RPMI8226 (cell line): ENCODE data around the gene SIRPB2.
"Not testable (repeated sequence)": the region's sequence is repeated elsewhere in the genome, so short reads cannot be mapped to it uniquely, and the experiment has no call there.

Source experiments
- DNase-seq: peaks from one replicate; pipeline ENCODE4 v3.0.0-alpha.2; 2015

The SIRPB2 gene

DNA sequence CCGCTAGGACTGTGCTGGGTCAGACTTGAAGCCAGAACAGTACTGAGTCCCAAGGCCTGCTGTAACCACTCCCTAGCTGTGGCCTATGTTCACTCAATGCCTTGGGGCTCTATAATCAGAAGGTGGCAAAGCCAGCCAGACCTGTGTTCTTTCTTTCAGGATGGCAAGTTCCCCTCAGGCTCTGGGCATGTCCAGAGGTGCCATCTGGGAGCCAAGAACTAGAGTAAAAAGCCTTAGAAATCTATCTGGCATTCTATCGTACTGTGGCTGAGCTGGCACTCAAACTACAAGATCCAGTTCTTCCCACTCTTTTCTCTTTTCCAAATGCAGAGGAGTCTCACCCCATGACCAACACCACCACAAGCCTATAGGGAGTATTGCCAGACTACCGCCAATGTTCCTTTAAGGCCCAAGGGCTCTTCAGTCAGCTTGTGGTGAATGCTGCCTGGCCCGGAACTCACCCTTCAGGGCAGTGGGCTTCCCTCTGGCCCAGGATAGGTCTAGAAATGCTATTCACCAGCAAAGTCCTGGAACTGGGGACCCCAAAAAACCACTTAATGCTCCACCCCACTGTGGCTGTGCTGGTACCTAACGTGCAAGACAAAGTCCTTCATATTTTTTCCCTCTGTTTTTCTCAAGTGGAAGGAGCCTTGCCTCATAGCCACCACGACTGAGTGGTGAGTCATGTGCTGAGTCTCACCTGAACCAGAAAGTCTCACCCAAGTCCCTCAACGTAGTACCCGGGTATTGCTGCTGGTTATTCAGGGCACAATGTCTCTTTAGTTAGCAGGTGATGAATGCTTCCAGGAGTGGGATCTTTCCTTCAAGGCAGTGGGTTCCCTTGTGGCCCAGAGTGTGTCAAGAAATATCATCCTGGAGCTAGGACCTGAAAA lies 8.6 kb upstream of the SIRPB2 start:
- DNase-seq, result no peak

DNA sequence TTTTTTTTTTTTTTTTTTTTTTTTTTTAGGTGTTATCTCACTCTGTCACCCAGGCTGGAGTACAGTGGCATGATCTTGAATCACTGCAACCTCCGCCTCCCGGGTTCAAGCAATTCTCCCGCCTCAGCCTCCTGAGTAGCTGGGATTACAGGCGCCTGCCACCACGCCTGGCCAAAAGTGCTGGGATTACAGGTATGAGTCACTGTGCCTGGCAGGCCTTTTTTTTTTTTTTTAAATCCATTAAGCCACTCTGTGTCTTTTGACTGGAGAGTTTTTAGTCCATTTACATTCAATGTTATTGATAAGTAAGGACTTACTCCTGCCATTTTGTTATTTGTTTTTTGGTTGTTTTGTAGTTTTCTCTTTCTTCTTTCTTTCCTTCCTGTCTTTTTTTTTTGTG lies 6.2 kb upstream of the SIRPB2 start:
- DNase-seq, result not testable (repeated sequence)

DNA sequence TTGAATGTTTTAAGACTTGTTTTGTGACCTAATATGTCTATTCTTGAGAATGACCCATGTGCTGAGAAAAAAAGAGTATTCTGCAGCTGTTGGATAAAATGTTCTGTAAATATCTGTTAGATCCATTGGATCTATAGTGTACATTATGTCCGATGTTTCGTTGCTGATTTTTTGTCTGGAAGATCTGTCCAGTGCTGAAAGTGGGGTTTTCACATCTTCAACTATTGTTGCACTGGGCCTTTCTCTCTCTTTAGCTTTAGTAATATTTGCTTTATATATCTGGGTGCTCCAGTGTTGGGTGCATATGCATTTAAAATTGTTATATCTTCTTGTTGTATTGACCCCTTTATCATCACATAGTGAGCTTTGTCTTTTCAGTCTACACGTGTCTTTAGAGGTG lies 5.7 kb upstream of the SIRPB2 start:
- no peak for DNase-seq

DNA sequence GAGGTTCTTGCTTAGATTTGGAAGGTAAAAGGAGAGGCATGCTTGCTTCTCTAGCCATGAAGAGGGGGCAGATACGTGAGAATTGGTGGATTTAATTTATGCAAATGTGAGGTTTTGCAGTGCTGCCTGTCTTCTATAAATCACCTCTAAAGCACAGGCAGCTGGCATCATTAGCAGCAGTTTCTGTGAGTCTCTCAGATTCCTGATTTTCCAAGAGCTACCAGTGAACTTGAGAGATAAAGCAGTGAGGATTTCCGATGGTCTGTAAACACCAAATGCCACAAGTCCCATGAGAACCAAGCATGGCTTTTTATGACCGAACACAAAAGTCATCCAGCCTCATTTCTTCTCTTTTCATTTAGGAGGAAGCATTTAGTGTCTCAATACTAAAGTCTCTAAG lies 3.2 kb upstream of the SIRPB2 start:
- DNase-seq, result no peak

DNA sequence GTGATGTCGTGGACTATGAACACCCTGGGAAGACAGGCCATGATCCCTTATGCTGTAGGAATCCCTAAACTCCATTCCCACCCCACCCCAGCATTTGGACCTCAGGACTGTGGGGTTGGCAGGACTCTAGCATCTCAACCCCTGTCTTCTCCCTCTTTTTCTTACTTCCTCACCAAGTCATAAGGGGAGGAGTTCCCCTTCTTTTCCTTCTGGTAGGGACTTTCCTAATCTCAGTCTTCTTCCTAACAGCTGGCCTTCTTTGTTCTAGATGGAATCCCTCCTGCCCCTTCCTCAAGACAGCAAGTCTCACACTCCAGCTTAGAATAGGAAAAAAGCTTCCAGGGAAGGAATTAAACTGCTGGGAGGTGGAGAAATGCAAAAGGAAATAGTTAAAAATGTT lies 2.3 kb upstream of the SIRPB2 start:
- no peak for DNase-seq

DNA sequence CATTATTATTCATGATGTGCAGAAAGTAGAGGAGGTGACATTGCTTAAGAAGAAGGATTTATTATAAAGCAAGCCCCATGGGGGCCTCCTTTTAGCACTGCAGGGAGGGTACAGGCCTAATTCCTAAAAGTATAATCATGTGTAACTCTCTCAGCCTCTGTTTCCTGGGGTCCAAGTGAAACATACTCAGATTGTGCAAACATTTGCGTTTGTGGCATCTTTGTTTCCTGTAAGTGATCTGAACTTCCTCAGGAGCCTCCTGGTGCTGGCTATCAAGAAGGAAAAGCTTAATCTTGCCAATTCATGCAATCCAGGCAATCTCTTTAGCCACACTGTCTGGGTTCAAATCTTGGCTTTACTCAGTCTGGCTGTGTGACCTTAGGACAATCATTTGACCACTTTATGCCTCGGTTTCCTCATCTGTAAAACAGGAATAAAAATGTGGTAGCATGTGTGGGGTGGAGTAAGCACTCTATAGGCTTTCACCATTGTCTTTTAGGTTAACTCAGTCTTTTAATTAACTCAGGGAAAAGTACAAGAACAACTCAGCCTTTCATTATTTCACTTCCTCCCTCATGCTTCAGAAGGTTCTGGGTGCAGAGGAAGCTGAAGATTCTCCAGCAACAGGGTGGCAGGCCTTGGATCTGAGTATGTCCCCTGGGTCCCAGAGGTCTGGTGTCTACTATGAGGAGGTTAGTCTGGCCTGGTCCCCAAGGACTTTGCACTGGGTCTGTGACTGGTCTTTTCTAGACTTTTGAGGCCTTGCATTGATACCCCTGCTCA lies 831 bp upstream of the SIRPB2 start:
- DNase-seq, result no peak

DNA sequence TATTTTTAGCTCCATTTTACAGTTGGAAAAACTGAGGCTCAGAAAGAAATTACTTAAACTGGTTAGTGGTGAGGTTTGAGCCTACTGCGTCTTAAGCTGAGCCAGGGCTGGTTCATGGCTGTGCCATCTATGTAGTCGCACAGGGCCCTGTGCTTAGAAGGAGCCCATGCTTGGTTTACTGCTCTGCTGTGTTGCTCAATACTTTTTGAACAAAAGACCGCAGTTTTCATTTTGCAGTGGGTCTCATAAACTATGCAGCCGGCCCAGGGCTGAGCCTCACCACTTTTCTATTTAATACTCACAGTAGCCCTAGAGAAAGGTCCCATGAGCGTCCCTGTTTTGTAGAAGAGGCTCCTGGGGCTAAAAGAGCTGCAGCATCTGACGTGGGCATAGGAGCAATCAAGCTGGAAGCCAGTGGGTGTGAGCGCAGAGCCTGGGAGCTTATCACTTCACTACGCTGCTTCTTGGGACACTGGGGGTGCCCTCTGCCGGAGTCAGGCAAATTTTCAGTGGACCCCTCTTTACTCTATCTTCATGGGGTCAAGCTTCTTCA lies 501 bp downstream of the SIRPB2 start:
- DNase-seq, result no peak

DNA sequence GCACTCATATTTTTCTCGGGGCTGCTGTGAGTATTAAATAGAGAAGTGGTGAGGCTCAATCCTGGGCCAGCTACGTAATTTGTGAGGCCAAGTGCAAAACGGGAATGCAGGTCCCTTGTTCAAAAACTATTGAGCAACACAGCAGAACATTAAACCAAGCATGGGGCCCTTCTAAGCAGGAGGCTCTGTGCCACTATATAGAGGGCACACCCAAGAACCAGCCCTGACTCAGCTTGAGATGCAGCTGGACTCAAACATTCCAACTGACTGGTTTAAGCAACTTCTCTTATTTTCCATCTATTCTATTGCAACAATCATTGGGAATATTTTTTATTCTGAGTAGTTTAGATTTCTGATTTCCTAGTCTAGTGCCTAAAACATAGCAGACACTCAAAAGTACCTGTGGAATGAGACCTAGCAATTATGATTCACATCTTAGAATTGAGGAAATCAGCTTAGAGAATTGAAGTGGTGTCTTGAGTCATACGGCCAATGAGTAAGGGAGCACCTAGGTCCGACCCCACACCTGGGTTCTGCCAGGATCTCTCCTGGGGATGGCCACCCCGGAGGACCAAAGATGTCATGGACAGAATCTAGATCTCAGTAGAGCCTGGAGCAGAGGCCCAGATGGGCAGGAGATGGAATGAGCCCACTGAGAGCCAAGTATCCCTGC lies 1.3 kb downstream of the SIRPB2 start:
- no peak for DNase-seq

DNA sequence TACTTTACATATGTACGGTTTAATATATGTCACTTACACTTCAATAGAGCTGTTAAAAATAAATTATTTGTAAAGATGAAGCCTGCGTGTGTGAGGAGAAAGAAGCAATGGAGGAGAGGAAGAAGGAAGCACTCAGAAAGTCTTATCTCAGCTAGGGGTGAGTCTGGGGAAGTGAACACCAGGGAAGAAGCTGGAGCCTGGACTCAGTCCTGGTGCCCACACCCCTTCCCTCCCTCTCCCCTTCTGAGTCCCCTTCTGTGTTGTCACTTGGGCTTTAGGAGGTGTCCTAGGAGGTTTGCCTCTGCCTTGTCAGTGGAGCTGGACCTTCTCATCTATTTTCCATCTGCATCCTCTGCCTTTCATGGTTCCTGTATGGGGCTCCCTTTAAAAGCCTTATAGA lies 1.9 kb downstream of the SIRPB2 start:
- DNase-seq, result no peak

DNA sequence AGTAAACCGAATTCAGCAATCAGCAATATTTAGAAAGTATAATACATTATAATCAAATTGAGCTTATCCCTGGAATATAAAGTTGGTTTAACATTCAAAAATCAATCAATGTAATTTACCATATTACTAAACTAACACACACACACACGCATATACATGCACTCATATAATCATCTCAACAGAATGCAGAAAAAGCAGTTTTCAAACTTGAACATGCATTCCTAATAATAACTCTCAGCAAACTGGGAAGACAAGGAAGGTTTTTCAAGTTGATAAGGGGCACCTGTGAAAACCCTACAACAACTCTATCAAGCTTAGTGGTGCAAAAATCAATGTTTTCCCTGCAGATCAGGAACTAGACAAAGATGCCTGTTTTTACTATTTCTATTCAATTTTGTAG lies 4.7 kb downstream of the SIRPB2 start:
- DNase-seq, result no peak

DNA sequence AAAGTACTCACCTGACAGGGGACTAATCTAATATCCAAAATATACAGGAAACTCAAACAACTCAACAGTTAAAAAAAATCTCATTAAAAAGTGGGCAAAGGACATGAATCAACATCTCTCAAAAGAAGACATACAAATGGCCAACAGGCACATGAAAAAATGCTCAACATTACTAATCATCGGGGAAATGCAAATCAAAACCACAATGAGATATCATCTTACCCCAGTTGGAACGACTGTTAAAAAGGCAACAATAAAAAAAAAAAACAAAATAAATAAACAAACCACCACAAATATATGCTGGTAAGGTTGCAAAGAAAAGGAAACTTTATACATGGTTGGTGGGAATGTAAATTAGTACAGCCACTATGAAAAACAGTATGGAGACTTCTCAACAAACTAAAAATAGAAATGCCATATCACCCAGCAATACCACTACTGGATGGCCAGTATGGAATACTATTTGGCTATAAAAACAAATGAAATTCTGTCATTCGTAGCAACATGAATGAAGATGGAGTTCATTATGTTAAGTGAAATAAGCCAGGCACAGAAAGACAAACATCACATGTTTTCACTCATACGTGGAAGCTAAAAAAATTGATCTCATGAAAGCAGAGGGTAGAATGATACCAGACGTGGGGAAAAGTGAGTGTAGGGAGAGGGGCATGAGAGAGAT lies 6.6 kb downstream of the SIRPB2 start:
- DNase-seq, result no peak

DNA sequence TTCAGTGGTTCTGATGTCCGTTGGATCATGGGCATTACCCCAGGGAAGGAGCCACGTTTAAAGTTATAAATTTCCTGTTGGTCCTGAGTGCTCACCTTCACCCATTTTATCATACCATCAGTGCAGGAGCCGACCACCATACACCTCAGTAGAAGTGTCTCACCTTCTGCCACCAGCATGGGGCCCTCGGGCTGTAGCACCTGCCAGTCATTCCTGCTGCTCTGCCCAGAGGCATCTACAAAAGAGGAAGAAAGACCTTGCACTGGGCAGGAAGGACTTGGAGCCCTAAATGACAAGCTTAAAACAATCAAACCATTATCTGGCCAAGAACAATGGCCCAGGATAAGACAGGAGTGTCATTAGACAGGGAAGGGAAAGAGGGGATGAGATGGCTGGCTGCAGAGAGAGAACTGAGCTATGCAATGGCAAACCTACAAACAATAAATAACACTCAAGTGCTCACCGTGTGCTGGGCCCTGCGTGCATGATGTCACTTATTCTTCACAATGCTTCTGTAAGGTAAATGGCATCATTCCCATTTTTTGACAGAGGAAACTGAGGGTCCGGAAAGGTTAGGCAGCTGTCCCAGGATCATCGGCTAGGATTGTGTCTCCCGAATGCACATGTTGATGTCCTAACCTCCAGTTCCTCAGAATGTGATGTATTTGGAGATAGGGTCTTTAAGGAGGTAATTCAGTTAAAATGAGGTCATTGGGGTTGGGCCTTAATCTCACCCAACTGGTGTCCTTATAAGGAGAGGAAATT lies 11.2 kb downstream of the SIRPB2 start:
- DNase-seq, result no peak

DNA sequence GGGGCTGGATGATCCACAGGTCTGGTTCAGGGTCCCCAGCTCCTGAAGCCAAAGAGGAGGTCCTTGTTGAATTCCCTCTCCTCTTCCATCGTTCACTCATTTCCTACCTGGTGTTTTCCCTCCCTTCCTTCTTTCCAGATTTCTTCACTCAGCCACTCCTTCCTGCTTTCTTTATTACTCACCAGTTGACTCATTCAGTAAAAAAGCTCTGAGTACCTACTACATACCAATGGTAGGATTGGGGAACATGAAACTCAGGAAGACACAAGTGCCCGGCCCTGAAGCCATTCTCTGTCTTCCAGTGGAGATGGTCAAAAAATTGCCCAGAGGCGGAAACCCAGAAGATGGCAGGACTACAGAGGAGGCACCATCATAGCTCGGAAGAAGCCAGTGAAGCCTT lies 12.7 kb downstream of the SIRPB2 start:
- DNase-seq, result no peak

DNA sequence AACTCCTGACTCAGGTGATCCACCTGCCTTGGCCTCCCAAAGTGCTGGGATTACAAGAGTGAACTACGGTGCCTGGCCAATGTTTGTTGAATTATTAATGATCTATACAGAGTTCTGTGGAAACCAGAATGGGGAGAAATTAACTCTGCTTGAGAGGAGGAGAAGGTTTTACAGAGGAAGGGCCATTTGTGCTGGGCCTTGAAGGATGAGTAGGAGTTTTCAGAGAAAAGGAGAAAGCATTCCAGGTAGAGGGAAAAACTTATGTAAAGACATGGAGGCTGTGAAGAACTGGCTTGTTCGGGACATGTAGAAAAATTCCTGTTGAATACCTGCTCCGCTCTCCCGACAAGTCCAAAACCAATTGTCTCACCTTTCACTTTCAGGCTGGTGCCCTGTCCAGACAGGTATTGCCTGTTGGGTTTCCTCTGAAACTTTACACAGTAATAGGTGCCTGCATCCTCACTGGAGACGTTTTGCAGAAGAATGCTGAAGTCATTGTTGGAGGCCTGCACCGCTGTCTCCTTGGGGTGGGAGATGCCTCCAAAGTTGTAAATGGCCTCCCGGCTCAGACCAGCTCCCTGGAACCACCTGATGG lies 13.2 kb downstream of the SIRPB2 start:
- no peak for DNase-seq

DNA sequence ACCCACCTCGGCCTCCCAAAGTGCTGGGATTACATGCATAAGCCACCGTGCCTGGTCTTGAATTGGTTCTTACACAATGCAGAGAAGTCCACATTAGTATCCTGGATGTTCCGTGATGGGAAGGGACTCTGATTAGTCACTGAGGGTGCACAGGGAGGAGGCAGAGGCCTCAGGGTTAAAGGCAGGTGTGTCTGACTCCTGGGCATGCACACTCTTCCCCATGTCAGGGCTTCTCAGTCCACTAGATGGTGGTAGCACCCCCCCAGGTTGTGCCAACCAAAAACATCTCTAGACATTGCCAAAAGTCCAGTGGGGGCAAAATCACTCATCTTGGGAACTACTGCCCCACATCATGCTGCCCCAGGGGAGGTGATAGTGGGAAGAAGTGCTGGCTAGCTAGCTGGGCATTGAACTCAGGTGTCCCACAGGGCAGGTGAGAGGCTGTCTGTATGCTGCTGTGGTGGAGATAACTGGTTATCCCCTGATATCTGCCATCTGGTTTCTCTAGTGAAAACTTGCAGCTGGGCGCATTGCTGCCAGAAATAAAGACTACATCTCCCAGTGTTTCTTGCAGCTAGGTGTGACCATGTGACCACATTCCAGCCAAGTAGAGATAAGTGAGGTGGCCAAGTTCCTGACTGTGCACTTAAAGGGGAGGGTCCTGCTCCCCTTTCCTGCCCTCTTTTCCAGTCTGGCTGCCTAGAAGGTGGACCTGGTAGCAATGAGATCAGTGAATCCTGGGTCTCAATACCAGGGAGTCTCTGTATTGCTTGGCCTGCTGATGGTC lies 16.2 kb downstream of the SIRPB2 start:
- DNase-seq, result peak; percentile 45

DNA sequence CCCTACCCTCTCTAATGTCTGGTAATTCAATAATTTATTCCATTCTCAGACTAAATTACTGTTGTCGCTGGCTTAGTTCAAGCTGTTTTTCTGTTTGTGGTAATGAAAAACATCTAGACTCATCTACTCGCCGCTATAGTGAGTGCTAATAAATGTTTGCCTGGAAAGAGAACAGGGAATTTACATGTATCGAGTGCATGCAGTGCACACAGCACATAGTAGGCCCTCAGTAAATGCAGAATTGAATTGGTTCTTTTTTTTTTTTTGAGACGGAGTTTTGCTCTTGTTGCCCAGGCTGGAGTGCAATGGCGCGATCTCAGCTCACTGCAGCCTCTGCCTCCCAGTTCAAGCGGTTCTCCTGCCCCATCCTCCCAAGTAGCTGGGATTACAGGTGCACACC lies 16.9 kb downstream of the SIRPB2 start:
- no peak for DNase-seq

DNA sequence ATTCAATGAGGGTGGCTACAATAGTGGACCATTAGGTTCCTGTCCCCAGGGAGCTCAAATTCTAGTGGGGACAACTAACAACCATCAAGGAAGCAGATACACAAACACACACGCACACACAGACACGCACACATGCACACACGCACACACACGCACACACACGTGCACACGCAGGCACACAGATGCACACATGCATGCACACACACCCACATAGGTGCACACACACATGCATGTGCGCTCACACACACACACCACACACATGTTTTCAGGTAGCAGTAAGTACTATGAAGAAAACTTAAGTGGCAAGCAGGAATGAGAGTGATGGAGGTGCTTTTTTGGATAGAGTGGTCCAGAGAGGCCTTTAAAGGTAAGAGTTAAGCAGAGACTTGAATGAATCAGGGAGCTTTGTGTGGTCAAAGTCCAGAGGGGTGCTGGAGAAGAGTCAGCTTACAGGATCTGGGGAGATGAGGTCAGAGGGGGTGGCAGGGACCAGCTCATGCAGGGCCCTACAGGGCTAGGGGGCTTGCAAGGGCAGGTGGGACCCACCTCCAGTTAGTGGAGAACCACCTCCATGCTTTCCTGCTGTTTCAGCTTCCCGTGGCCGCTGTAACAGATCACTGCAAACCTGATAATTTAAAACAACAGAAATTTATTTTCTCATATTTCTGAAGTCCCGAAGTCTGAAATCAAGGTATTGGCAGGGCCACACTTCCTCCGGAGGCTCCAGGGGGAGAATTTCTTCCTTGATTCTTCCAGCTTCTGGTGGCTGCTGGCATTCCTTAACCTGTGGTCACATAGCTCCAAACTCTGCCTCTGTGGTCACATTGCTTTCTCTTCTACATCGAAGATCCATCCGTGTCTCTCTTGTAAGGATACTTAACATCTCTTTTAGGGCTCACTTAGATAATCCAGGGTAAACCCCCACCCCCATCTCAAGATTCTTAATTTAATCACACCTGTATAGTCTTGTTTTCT lies 17.7 kb downstream of the SIRPB2 start:
- no peak for DNase-seq

DNA sequence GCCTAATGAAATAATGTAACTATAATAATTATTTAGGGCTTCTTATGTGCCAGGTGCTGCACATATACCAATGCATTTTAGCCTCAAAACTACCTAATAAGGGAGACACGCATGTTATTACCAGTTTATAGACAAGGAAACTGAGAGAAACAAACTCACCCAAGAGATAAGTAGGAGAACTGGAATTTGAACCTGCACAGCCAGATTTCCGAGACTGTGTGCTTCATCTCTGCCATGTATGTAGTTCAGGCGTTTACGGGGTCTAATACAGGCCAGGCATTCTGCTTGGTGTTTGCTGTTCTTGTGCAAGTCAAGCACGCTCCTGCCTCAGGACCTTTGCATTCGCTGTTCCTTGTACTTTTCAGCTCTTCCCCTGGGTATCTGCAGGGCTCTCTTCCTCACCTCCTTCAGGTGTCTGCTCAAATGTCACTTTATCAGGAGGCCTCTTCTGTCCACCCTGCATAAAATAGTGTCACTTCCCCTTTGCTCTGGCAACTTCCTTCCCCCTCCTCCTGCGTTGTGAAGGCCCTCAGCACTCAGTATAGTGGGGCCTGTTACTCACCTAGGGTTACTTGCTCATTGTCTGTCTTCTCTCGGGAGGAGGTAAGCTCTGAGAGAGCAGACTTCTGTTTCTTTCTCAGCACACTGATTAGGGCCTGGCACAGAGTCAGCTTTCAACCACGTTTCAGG lies 18.5 kb downstream of the SIRPB2 start:
- DNase-seq, result peak; percentile 47

DNA sequence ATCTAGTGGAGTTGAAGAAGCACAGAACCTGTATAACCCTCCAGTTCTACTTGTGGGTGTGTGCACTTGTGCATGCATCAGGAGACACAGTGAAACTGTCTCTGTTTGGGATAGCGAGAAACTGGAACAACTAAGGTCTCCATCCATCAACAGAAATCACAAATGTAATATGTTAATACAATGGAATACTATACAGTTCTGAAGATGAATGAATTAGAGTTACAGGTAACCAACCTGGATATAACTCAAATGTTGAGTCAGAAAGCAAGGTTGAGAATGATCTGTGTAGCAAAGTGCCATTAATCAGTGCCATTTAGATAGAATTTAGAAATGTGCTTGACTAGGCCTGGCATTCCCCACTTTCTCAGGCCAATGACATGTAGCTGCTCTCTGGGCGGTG lies 20.0 kb downstream of the SIRPB2 start:
- DNase-seq, result no peak
